Left ventricle myocardium inferior (tissue), 1 donor: ENCODE measurements around the gene FBN1. TPM values are rescaled to one million over a fixed set of nuclear protein-coding genes. Genes with fewer than 3 reads are reported as not detected.

Source experiments
- DNase-seq: peaks from one replicate; pipeline ENCODE4 v3.0.0-alpha.2; 2020
- H3K27ac ChIP-seq: fragments of 200-600 bp; replicated peaks from 2 replicates; pipeline ENCODE4 v1.8.0; 2021
- H3K27me3 ChIP-seq: fragments of 200-600 bp; 2 replicates; pipeline ENCODE4 v1.8.0; 2021; ENCODE audit warnings: low read depth
- H3K36me3 ChIP-seq: fragments of 200-600 bp; 2 replicates; pipeline ENCODE4 v1.8.0; 2021
- H3K4me1 ChIP-seq: fragments of 200-600 bp; 2 replicates; pipeline ENCODE4 v1.8.0; 2021
- H3K4me3 ChIP-seq: fragments of 200-600 bp; 2 replicates; pipeline ENCODE4 v1.8.0; 2021; ENCODE audit warnings: mild to moderate bottlenecking, moderate library complexity
- H3K9me3 ChIP-seq: fragments of 200-600 bp; replicated peaks from 2 replicates; pipeline ENCODE4 v1.8.0; 2021
- CTCF ChIP-seq: fragments of 200-600 bp; IDR thresholded peaks from 2 replicates; pipeline ENCODE4 v1.8.0; 2021; ENCODE audit warnings: antibody characterized with exemption, mild to moderate bottlenecking, borderline replicate concordance
- intact Hi-C: fragments of 100-400 bp; cut with micrococcal nuclease; formaldehyde crosslinking; loops from one replicate; pipeline ENCODE4 v1.11.0; 2022
- total RNA-seq: library from RNA; stranded (reverse); fragmentation: NEBNext Ultra II Directional; extraction: Animal tissue kit (Norgen Biotek cat#: 25700); gene quantifications from one replicate; pipeline ENCODE4 v1.2.1, GENCODE V29; 2021
- donor health status: DM: no; HTN: yes; CAD: no; lungs with severe emphysema.

Gene FBN1
- total RNA-seq, 1 donor from 2014 or later: 45.5 TPM

GRCh38 chr15:48449734-48450133 is 195.8 kb downstream of the FBN1 start:
- Histone ChIP-seq H3K4me1 (peaks cover 19% of the 10 kb centered on the region), H3K27ac (no peak overlapping the region), H3K36me3 (peaks cover 67% of the 10 kb centered on the region), H3K9me3 (no peaks in the 10 kb centered on the region), H3K27me3 (no peaks in the 10 kb centered on the region), H3K4me3 (no peak overlapping the region)
- intact Hi-C loops: no loop called here
- DNase-seq: no peak
- no peak for TF ChIP-seq CTCF

GRCh38 chr15:48447657-48448056 is 197.9 kb downstream of the FBN1 start:
- intact Hi-C loops: no loop called here

GRCh38 chr15:48447058-48447457 is 198.5 kb downstream of the FBN1 start:
- TF ChIP-seq CTCF: no peak
- intact Hi-C loops: no loop called here
- H3K27ac ChIP-seq: no peak overlapping the region
- no peak for DNase-seq
- H3K27me3 ChIP-seq: no peaks in the 10 kb centered on the region
- no peaks in the 10 kb centered on the region for H3K9me3 ChIP-seq
- H3K4me3 ChIP-seq: no peak overlapping the region
- peaks cover 66% of the 10 kb centered on the region for H3K36me3 ChIP-seq
- H3K4me1 ChIP-seq: peaks cover 15% of the 10 kb centered on the region

More at GRCh38 chr15:48447657-48448056, 197.9 kb downstream of the FBN1 start:
- H3K36me3 ChIP-seq: peaks cover 66% of the 10 kb centered on the region
- no peak overlapping the region for H3K4me3 ChIP-seq
- no peak for TF ChIP-seq CTCF
- H3K27me3 ChIP-seq: no peaks in the 10 kb centered on the region
- no peak overlapping the region for H3K27ac ChIP-seq
- H3K4me1 ChIP-seq: peaks cover 19% of the 10 kb centered on the region
- no peaks in the 10 kb centered on the region for H3K9me3 ChIP-seq
- no peak for DNase-seq

- H3K4me3 ChIP-seq: no peak overlapping the region
- no peaks in the 10 kb centered on the region for H3K27me3 ChIP-seq
- H3K36me3 ChIP-seq: peaks cover 72% of the 10 kb centered on the region
- DNase-seq: no peak
- TF ChIP-seq CTCF: no peak
- intact Hi-C loops: no loop called here
- no peaks in the 10 kb centered on the region for H3K9me3 ChIP-seq
- peaks cover 7% of the 10 kb centered on the region for H3K4me1 ChIP-seq
- H3K27ac ChIP-seq: no peak overlapping the region
These were observed 203.5 kb downstream of the FBN1 start for GRCh38 chr15:48442011-48442410.

GRCh38 chr15:48440084-48440483 is 205.4 kb downstream of the FBN1 start:
- Histone ChIP-seq H3K4me1 (peaks cover 7% of the 10 kb centered on the region), H3K4me3 (no peak overlapping the region), H3K36me3 (peaks cover 71% of the 10 kb centered on the region), H3K27me3 (no peaks in the 10 kb centered on the region), H3K9me3 (no peaks in the 10 kb centered on the region), H3K27ac (peak overlapping the region; percentile 39)
- DNase-seq: peak; percentile 29
- no peak for TF ChIP-seq CTCF
- intact Hi-C loops: no loop called here

GRCh38 chr15:48437178-48437577 is 208.3 kb downstream of the FBN1 start:
- H3K27me3 ChIP-seq: no peaks in the 10 kb centered on the region
- peaks cover 7% of the 10 kb centered on the region for H3K4me1 ChIP-seq
- intact Hi-C loops: no loop called here
- TF ChIP-seq CTCF: no peak
- no peaks in the 10 kb centered on the region for H3K9me3 ChIP-seq
- H3K36me3 ChIP-seq: peaks cover 74% of the 10 kb centered on the region
- H3K27ac ChIP-seq: no peak overlapping the region
- H3K4me3 ChIP-seq: no peak overlapping the region
- no peak for DNase-seq
